GM12878 (cell line): ENCODE data around the gene KCTD2. TPM values are rescaled to one million over a fixed set of nuclear protein-coding genes. Genes with fewer than 3 reads are reported as not detected.

Source experiments
- ASH2L ChIP-seq: fragments of 300-600, 200-600 bp; sonication (generic); IDR thresholded peaks from 2 replicates; pipeline ENCODE4 v1.6.1; 2017; ENCODE audit warnings: low read depth, mild to moderate bottlenecking, borderline replicate concordance
- BCLAF1 ChIP-seq: fragments of 450-650 bp; IDR thresholded peaks from 2 replicates; pipeline ENCODE4 v1.6.1; 2017; ENCODE audit warnings: antibody characterized with exemption, mild to moderate bottlenecking, moderate library complexity
- CEBPB ChIP-seq, 2 experiments: fragments of 150-350 bp in 1 of 2; IDR thresholded peaks; 2 replicates each; pipeline ENCODE4 v1.6.1; 2012 to 2014; ENCODE audit warnings: low read depth in 2 of 2, low read length in 2 of 2, borderline replicate concordance in 1 of 2, inconsistent platforms in 1 of 2
- CHD4 ChIP-seq: fragments of 200-600 bp; sonication (generic); IDR thresholded peaks from 2 replicates; pipeline ENCODE4 v1.6.1; 2016; ENCODE audit warnings: mild to moderate bottlenecking
- E4F1 ChIP-seq: fragments of 450-650 bp; IDR thresholded peaks from 2 replicates; pipeline ENCODE4 v1.6.1; 2018; ENCODE audit warnings: borderline replicate concordance, mild to moderate bottlenecking; ENCODE audit not compliant: partially characterized antibody
- EED ChIP-seq: sonication (generic); IDR thresholded peaks from 2 replicates; pipeline ENCODE4 v1.6.1; 2016; ENCODE audit warnings: antibody characterized with exemption, low read depth
- EGR1 ChIP-seq, 2 experiments: IDR thresholded peaks; 1 replicate in 1 of 2; 2 replicates in 1 of 2; pipeline ENCODE4 v1.6.1; 2011 to 2012; ENCODE audit warnings: low read depth in 2 of 2, low read length in 2 of 2, borderline replicate concordance in 1 of 2, mild to moderate bottlenecking in 1 of 2, moderate library complexity in 1 of 2
- GATAD2B ChIP-seq: fragments of 450-650 bp; conservative IDR thresholded peaks from 2 replicates; pipeline ENCODE4 v1.6.1; 2017; ENCODE audit warnings: low read depth, mild to moderate bottlenecking, moderate library complexity
- HDAC2 ChIP-seq: fragments of 200-600 bp; sonication (generic); IDR thresholded peaks from 2 replicates; pipeline ENCODE4 v1.6.1; 2017
- IKZF1 ChIP-seq: fragments of 450-650 bp; conservative IDR thresholded peaks from 2 replicates; pipeline ENCODE4 v1.6.1; 2017; ENCODE audit warnings: antibody characterized with exemption, mild to moderate bottlenecking
- KAT2A ChIP-seq: conservative IDR thresholded peaks from 2 replicates; pipeline ENCODE4 v1.6.1; 2011; ENCODE audit warnings: low read depth, low read length; ENCODE audit not compliant: control insufficient read depth
- KDM1A ChIP-seq: fragments of 200-600 bp; sonication (generic); IDR thresholded peaks from 2 replicates; pipeline ENCODE4 v1.6.1; 2016; ENCODE audit warnings: borderline replicate concordance
- MYB ChIP-seq: fragments of 150-350 bp; IDR thresholded peaks from 2 replicates; pipeline ENCODE4 v1.6.1; 2014; ENCODE audit warnings: mild to moderate bottlenecking, low read depth, low read length, borderline replicate concordance
- PML ChIP-seq: IDR thresholded peaks from 2 replicates; pipeline ENCODE4 v1.6.1; 2012; ENCODE audit warnings: low read length, inconsistent platforms
- POU2F2 ChIP-seq: IDR thresholded peaks from 3 replicates; pipeline ENCODE4 v1.6.1; 2011; ENCODE audit warnings: low read depth, mild to moderate bottlenecking, low read length, borderline replicate concordance
- RELB ChIP-seq: fragments of 450-650 bp; IDR thresholded peaks from 2 replicates; pipeline ENCODE4 v1.6.1; 2017; ENCODE audit warnings: low read depth, mild to moderate bottlenecking, moderate library complexity
- RUNX3 ChIP-seq: IDR thresholded peaks from 2 replicates; pipeline ENCODE4 v1.6.1; 2012; ENCODE audit warnings: low read length, inconsistent platforms
- SIN3A ChIP-seq: IDR thresholded peaks from 2 replicates; pipeline ENCODE4 v1.6.1; 2012; ENCODE audit warnings: low read depth, low read length, improper control_type of control experiment
- SRF ChIP-seq, 2 experiments: IDR thresholded peaks; 2 replicates each; pipeline ENCODE4 v1.6.1; 2011; ENCODE audit warnings: low read depth in 2 of 2, low read length in 2 of 2, mild to moderate bottlenecking in 1 of 2, moderate library complexity in 1 of 2
- USF2 ChIP-seq: IDR thresholded peaks from 2 replicates; pipeline ENCODE4 v1.6.1; 2011; ENCODE audit warnings: low read depth, low read length, improper control_type of control experiment, borderline replicate concordance
- WRNIP1 ChIP-seq: IDR thresholded peaks from 2 replicates; pipeline ENCODE4 v1.6.1; 2011; ENCODE audit warnings: low read depth, low read length, improper control_type of control experiment, borderline replicate concordance
- polyA plus RNA-seq, 11 experiments: library from polyadenylated mRNA; depleted of rRNA in 4 of 11; unstranded in 6 of 11; stranded (reverse) in 5 of 11; fragments of >200 nt; fragmentation: Nextera tagmentation in 4 of 11; fragmentation: Illumina TruSeq in 1 of 11; extraction: Ambion mirVana in 4 of 11; extraction: Trizol in 1 of 11; gene quantifications; 1 replicate in 1 of 11; 2 replicates in 10 of 11; pipeline versions ENCODE4 v1.2.1 to v1.2.3, GENCODE V29; 2011 to 2016; ENCODE audit warnings: inconsistent platforms in 2 of 11, missing spikeins in 2 of 11, low read depth in 1 of 11
- total RNA-seq, 4 experiments: library from RNA; depleted of rRNA in 3 of 4; stranded (reverse); fragments of >200 nt in 3 of 4; fragmentation: Illumina TruSeq in 1 of 4; extraction: Trizol in 1 of 4; gene quantifications; 2 replicates each; pipeline versions ENCODE4 v1.2.1 to v1.2.3, GENCODE V29; 2013 to 2021

KCTD2 gene
- total and polyA plus RNA-seq, 10 of the 15 experiments (the other 5 are each of a cell fraction or from before 2014, with no cell fraction given), result 1.5 to 27.5 (median 13.7) TPM

GRCh38 chr17:75113798-75114551 lies 67.0 kb downstream of the KCTD2 start (continued):
- TF ChIP-seq IKZF1 (peak; percentile 88), POU2F2 (peak; percentile 56; the same call in 1 of the 3 replicates), USF2 (no peak), WRNIP1 (no peak), EGR1 (IDR thresholded peaks at IDR 0.05; ENCODE audit: borderline replicate concordance in 1 of 2, low read depth in 2 of 2, low read length in 2 of 2) (no peak), SIN3A (peak; percentile 54; the same call in 1 of the 2 replicates), KDM1A (no peak), MYB (no peak), CEBPB (IDR thresholded peaks at IDR 0.05; ENCODE audit: borderline replicate concordance in 1 of 2, low read depth in 2 of 2, low read length in 2 of 2) (no peak), SRF (IDR thresholded peaks at IDR 0.05; ENCODE audit: low read depth in 2 of 2, low read length in 2 of 2) (0 out of 4 replicates have a peak, but pooled peaks of 1 of the 2 experiments have one; percentile 23), KAT2A (no peak), E4F1 (no peak), PML (no peak), RELB (no peak), HDAC2 (no peak), EED (peak; percentile 59), GATAD2B (peak; percentile 56; the same call in 1 of the 2 replicates), RUNX3 (0 out of 2 replicates have a peak, but pooled peaks have one; percentile 25), ASH2L (no peak), CHD4 (no peak), BCLAF1 (no peak)
